Measurements from ENCODE around the gene MCHR1. TPM values are rescaled to one million over a fixed set of nuclear protein-coding genes. Genes with fewer than 3 reads are reported as not detected.

The MCHR1 gene
- total RNA-seq, 1 experiment from 2014 or later, result not detected

DNA sequence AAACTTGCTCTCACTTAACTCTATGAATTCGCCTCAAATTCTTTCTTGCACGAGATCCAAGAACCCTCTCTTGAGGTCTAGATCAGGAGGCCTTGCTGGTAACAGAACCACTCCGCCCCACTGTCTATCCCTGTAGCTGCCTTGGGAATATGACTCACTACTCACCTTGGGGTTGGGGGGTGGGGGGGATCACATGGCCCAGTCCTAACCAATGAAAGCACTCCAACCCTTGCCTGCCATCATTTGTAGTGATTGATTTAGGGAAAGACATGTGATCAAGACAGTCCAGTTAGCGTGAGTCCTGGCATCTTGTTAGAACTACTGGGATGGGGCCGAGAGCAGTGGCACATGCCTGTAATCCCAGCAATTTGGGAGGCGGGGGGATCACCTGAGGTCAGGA, 38.0 kb upstream of the MCHR1 start:
- CTCF ChIA-PET, result interaction anchor here (0.5 to 1.8 kb wide), 3 partner anchors 11 to 117 kb away, joined by 3 to 8 read pairs (median 3); no protein-coding TSS in a partner anchor

DNA sequence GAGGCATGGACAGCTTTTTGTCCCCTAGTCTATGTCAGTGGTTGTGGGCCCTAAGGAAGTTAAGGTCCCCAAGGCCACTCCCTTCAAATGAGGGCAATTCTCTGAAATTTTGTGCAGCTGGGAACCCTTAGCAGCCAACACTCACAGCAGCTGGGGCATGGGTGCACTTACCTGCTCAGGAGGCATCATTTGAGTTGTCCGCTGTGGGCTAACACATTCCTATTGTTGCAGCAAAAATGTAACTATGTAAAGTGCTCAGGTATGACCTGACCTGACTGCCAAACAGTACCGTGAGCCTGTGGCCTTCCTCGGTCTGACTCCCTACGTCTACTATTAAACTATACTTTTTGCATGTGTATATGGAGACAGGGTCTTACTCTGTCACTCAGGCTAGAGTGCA, 37.0 kb upstream of the MCHR1 start:
- BruUV-seq (replicated peaks), result no TSS peak
- no peak overlapping the region for H3K4me3 Mint-ChIP-seq (ENCODE audit: unreplicated experiment)
- CTCF ChIA-PET, result interaction anchor here (0.9 to 13.5 kb wide), 4 partner anchors 110 to 204 kb away, joined by 3 to 220 read pairs (median 6); no protein-coding TSS in a partner anchor
- POLR2A ChIA-PET, result interaction anchor here (1.0 to 1.6 kb wide), 3 partner anchors 9 to 112 kb away, joined by 4 to 5 read pairs (median 4); no protein-coding TSS in a partner anchor
- peaks cover 19% of the 10 kb centered on the region for H3K4me1 Mint-ChIP-seq (ENCODE audit: insufficient read depth, unreplicated experiment)
- H3K9me3 Mint-ChIP-seq (ENCODE audit: unreplicated experiment), result no peaks in the 10 kb centered on the region
- no peak overlapping the region for H3K27ac Mint-ChIP-seq (ENCODE audit: low read depth, unreplicated experiment)
- no peaks in the 10 kb centered on the region for H3K36me3 Mint-ChIP-seq (ENCODE audit: insufficient read depth, unreplicated experiment)
- TF ChIP-seq, protein P1, sequence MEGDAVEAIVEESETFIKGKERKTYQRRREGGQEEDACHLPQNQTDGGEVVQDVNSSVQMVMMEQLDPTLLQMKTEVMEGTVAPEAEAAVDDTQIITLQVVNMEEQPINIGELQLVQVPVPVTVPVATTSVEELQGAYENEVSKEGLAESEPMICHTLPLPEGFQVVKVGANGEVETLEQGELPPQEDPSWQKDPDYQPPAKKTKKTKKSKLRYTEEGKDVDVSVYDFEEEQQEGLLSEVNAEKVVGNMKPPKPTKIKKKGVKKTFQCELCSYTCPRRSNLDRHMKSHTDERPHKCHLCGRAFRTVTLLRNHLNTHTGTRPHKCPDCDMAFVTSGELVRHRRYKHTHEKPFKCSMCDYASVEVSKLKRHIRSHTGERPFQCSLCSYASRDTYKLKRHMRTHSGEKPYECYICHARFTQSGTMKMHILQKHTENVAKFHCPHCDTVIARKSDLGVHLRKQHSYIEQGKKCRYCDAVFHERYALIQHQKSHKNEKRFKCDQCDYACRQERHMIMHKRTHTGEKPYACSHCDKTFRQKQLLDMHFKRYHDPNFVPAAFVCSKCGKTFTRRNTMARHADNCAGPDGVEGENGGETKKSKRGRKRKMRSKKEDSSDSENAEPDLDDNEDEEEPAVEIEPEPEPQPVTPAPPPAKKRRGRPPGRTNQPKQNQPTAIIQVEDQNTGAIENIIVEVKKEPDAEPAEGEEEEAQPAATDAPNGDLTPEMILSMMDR (IDR thresholded peaks at IDR 0.05; ENCODE audit: unreplicated experiment), result no peak
- DNase-seq (ENCODE audit: unreplicated experiment), result no peak
- intact Hi-C loops (cut with micrococcal nuclease), result no loop called here
- H3K27me3 Mint-ChIP-seq (ENCODE audit: insufficient read depth, unreplicated experiment), result no peaks in the 10 kb centered on the region

More for the DNA sequence above, 38.0 kb upstream of the MCHR1 start:
- no peaks in the 10 kb centered on the region for H3K9me3 Mint-ChIP-seq (ENCODE audit: unreplicated experiment)
- no TSS peak for BruUV-seq (replicated peaks)
- POLR2A ChIA-PET, result interaction anchor here (1.3 to 1.6 kb wide), 2 partner anchors 10 to 53 kb away, joined by 4 to 5 read pairs; no protein-coding TSS in a partner anchor
- no peaks in the 10 kb centered on the region for H3K27me3 Mint-ChIP-seq (ENCODE audit: insufficient read depth, unreplicated experiment)
- DNase-seq (ENCODE audit: unreplicated experiment), result peak; percentile 41
- intact Hi-C loops (cut with micrococcal nuclease), result no loop called here
- no peak overlapping the region for H3K27ac Mint-ChIP-seq (ENCODE audit: low read depth, unreplicated experiment)
- TF ChIP-seq, protein P1 (IDR thresholded peaks at IDR 0.05; ENCODE audit: unreplicated experiment), result no peak
- H3K4me1 Mint-ChIP-seq (ENCODE audit: insufficient read depth, unreplicated experiment), result peaks cover 19% of the 10 kb centered on the region
- H3K4me3 Mint-ChIP-seq (ENCODE audit: unreplicated experiment), result no peak overlapping the region
- no peaks in the 10 kb centered on the region for H3K36me3 Mint-ChIP-seq (ENCODE audit: insufficient read depth, unreplicated experiment)

DNA sequence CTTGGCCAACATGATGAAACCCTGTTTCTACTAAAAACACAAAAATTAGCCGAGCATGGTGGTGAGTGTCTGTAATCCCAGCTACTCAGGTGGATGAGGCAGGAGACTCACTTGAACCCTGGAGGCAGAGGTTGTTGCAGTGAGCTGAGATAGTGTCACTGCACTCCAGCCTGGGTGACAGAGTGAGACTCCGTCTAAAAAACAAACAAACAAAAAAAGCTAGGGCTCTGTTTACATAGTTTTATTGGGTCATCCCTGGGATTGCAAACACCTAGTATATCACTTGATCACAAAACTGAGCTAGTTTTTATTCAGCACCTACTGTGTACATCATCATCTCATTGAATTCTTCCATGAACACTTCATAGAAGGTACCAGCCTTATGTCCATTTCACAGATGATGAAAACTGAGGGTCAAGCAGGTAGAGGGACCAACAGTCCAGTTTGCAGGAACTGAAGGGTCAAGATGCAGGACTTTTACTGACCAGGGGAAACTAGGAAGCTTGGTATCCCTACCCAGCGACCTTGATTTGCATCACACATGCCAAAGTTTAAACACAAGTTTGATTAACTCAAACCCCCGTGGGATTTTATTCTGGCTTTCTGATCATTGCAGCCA, 33.6 kb upstream of the MCHR1 start:
- POLR2A ChIA-PET, result interaction anchor here (0.6 to 5.8 kb wide), 15 partner anchors 9 to 970 kb away, joined by 3 to 44 read pairs (median 5); partner anchors contain the start of gene MRTFA
- TF ChIP-seq, protein P1 (IDR thresholded peaks at IDR 0.05; ENCODE audit: unreplicated experiment), result no peak
- CTCF ChIA-PET, result interaction anchor here (0.5 to 13.5 kb wide), 42 partner anchors 10 to 494 kb away, joined by 3 to 220 read pairs (median 4); partner anchors contain the start of gene MRTFA
- DNase-seq (ENCODE audit: unreplicated experiment), result no peak
- no peak overlapping the region for H3K4me3 Mint-ChIP-seq (ENCODE audit: unreplicated experiment)
- no peaks in the 10 kb centered on the region for H3K36me3 Mint-ChIP-seq (ENCODE audit: insufficient read depth, unreplicated experiment)
- BruUV-seq (replicated peaks), result no TSS peak
- H3K4me1 Mint-ChIP-seq (ENCODE audit: insufficient read depth, unreplicated experiment), result peaks cover 13% of the 10 kb centered on the region
- no peaks in the 10 kb centered on the region for H3K9me3 Mint-ChIP-seq (ENCODE audit: unreplicated experiment)
- H3K27me3 Mint-ChIP-seq (ENCODE audit: insufficient read depth, unreplicated experiment), result no peaks in the 10 kb centered on the region
- intact Hi-C loops (cut with micrococcal nuclease), result loop anchor here (1.0 kb wide), 2 partner anchors 121 to 208 kb away; no protein-coding TSS in a partner anchor
- peak overlapping the region; percentile 54 for H3K27ac Mint-ChIP-seq (ENCODE audit: low read depth, unreplicated experiment)

DNA sequence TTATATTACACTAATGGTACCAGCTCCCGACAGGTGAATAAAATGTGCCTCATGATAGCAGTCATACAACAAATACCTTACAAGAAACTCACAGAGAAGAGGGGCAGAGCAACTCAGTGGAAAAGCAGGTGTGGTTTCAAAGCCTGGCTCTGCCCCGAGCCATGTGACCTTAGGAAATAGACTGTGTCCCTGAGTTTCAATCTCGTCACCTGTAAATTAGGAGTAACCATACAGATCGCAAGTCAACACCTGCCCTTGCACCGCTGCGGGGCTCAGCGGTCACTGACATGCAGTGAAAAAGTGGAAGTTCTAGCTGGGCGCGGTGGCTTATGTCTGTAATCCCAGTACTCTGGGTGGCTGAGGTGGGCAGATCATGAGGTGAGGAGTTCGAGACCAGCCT, 30.9 kb upstream of the MCHR1 start:
- Mint-ChIP-seq H3K27me3 (ENCODE audit: insufficient read depth, unreplicated experiment) (no peaks in the 10 kb centered on the region), H3K4me1 (ENCODE audit: insufficient read depth, unreplicated experiment) (peaks cover 23% of the 10 kb centered on the region), H3K9me3 (ENCODE audit: unreplicated experiment) (no peaks in the 10 kb centered on the region), H3K4me3 (ENCODE audit: unreplicated experiment) (no peak overlapping the region), H3K36me3 (ENCODE audit: insufficient read depth, unreplicated experiment) (no peaks in the 10 kb centered on the region), H3K27ac (ENCODE audit: low read depth, unreplicated experiment) (no peak overlapping the region)
- intact Hi-C loops (cut with micrococcal nuclease), result no loop called here
- DNase-seq (ENCODE audit: unreplicated experiment), result no peak
- ChIA-PET CTCF (interaction anchor here (13.5 kb wide), 1 partner anchor 210 kb away, joined by 220 read pairs; no protein-coding TSS in a partner anchor), POLR2A (interaction anchor here (1.1 to 5.8 kb wide), 2 partner anchors 136 to 211 kb away, joined by 3 to 44 read pairs; no protein-coding TSS in a partner anchor)
- TF ChIP-seq, protein P1 (IDR thresholded peaks at IDR 0.05; ENCODE audit: unreplicated experiment), result no peak
- BruUV-seq (replicated peaks), result no TSS peak

Measured in MCF 10A (cell line).